Umbilical cord (tissue), 2 donors: ENCODE data around the gene LZTS2. TPM values are rescaled to one million over a fixed set of nuclear protein-coding genes. Genes with fewer than 3 reads are reported as not detected.

Source experiments
- DNase-seq: peaks from one replicate; pipeline ENCODE4 v3.0.0-alpha.2; 2015; ENCODE audit warnings: low spot score
- total RNA-seq: library from RNA; depleted of rRNA; stranded (reverse); fragments of >200 nt; gene quantifications from one replicate; pipeline ENCODE4 v1.2.3, GENCODE V29; 2014; ENCODE audit warnings: low replicate concordance; ENCODE audit not compliant: insufficient read depth

Gene LZTS2
- total RNA-seq, 1 donor from 2014 or later, result 37.6 TPM

- no peak for DNase-seq
Observed at GRCh38 chr10:101052285-101052684, 52.7 kb downstream of the LZTS2 start.

- DNase-seq, result no peak
Observed at GRCh38 chr10:101053516-101053915, 53.9 kb downstream of the LZTS2 start.

GRCh38 chr10:101054351-101054750 is 54.7 kb downstream of the LZTS2 start:
- DNase-seq, result no peak

GRCh38 chr10:101054876-101055275 is 55.3 kb downstream of the LZTS2 start:
- DNase-seq, result no peak

- DNase-seq, result no peak
Observed at GRCh38 chr10:101055411-101055810, 55.8 kb downstream of the LZTS2 start.

GRCh38 chr10:101056365-101057151 is 57.0 kb downstream of the LZTS2 start:
- no peak for DNase-seq

Other genes starting within 250 kb of the LZTS2 start
- gene SLF2, start 86.8 kb upstream of the LZTS2 start, total RNA-seq, result 59.7 TPM
- 0.24 TPM for gene SEMA4G, start 30.3 kb upstream of the LZTS2 start, total RNA-seq
- gene MRPL43, start 12.3 kb upstream of the LZTS2 start, total RNA-seq, result 73.7 TPM
- 8.7 TPM for gene TWNK, start 12.3 kb upstream of the LZTS2 start, total RNA-seq
- gene PDZD7, start 31.3 kb downstream of the LZTS2 start, total RNA-seq, result 0.48 TPM
- 18.1 TPM for gene SFXN3, start 31.4 kb downstream of the LZTS2 start, total RNA-seq
- 11.8 TPM for gene KAZALD1, start 62.2 kb downstream of the LZTS2 start, total RNA-seq
- 3.4 TPM for gene TLX1, start 131.5 kb downstream of the LZTS2 start, total RNA-seq
- 0.24 TPM for gene LBX1, start 229.7 kb downstream of the LZTS2 start, total RNA-seq